ENCODE data around the gene LMCD1.
"Not testable (repeated sequence)": the region's sequence is repeated elsewhere in the genome, so short reads cannot be mapped to it uniquely, and the experiment has no call there.

LMCD1 gene

GRCh38 chr3:8560366-8561007 lies 58.9 kb downstream of the LMCD1 start:
- no peak for DNase-seq (ENCODE audit: low spot score)

- no peak for DNase-seq (ENCODE audit: low spot score)
Observed at GRCh38 chr3:8561370-8561769, 59.7 kb downstream of the LMCD1 start.

- no peak for DNase-seq (ENCODE audit: low spot score)
Observed at GRCh38 chr3:8562081-8562595, 60.5 kb downstream of the LMCD1 start.

GRCh38 chr3:8563146-8563545 lies 61.5 kb downstream of the LMCD1 start:
- DNase-seq (ENCODE audit: low spot score): no peak

GRCh38 chr3:8563597-8563996 lies 62.0 kb downstream of the LMCD1 start:
- no peak for DNase-seq (ENCODE audit: low spot score)

- no peak for DNase-seq (ENCODE audit: low spot score)
Observed at GRCh38 chr3:8565376-8565775, 63.8 kb downstream of the LMCD1 start.

DNA sequence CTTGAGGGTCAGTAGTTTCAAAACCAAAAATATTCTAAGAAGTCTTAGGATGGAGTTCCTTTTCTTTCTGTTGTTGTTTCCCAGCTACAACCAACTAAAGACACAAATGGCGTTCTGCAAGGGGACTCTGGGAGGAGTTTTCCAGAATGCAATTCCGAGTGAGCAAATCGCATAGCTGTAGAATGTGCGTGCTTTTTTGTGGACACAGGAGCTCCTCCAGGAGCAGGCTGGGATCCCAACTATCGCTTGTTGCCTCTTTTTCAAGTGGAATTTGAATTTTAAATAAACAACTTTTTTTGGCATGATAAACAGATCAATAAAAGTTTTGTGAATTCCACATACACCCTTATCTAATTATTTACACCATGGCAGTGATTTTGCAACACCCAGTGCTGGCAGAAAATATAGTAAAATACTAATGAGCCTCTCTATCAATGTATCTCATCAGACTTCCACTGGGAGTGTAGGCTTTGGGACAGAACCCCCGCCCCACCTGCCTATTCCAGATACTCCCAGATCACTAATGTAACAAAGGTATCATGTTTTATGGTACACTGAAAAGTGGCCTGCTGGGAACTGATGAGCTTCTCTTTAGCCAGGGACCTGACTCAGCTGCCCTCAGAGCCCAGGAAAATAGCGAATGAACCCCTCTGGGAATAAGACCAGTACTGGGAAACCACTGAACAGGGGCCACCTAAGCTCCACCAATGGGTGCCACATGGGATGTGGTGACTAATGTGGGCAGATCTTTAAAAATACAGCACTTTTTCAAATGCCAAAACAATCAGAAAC lies 66.4 kb downstream of the LMCD1 start:
- DNase-seq (ENCODE audit: low spot score): no peak

- no peak for DNase-seq (ENCODE audit: low spot score)
Observed at GRCh38 chr3:8571256-8571655, 69.6 kb downstream of the LMCD1 start.

DNA sequence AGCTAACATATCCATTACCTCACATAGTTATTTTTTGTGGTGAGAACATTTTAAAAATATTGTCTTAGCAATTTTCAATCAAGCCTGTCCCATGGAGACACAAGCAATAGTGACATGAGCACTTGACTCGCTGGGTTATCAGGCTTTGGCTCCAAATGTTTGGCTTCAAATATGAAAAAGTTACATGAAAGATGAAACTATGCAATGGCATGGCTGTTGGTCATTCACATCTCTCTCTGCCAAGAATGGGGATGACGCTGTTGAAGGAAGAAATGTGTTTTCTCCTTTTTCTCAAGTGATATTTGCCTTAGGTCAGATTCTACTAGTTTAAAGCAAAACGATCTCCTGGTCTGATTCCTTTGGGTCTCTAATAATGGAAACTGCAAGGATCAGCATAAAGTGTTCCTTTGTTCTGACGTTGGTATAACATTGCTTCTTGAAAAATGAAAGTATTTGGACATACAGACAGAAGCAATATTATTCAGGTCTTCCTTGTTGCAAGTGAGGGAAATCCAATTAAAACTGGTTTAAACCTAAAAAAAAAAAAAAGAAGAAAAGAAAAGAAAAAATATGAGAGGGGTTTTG lies 71.8 kb downstream of the LMCD1 start:
- no peak for DNase-seq (ENCODE audit: low spot score)

DNA sequence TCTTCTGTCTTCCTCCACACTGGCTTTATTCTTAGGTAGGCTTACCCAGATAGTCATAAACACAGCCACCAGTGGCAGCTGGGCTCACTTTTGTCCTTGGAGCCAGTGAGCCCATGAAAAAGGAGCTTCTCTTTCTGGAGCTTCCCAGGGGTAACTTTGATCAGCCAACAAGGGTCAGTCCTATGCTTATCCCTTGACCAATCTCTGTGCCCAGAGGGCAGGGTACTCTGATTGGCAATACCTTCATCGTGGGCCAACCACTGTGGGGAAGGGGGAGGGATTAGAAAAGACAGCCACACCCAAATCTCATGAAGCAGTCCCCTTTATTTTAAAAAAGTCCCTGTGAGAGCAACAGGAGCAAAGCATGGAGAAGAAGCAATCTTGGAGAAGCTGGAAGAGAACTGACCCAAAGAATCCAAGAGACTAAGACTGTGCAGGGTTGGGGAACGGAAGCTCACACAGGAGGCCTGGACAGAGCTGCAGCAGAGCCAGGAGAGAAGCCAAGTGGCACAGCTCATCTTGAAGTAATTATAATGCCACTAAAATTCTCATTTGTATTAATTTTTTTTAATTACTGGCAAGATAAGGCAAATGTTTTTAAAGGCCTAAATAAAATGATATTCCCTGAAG lies 72.5 kb downstream of the LMCD1 start:
- DNase-seq (ENCODE audit: low spot score): no peak

- no peak for DNase-seq (ENCODE audit: low spot score)
Observed at GRCh38 chr3:8574670-8575322, 73.2 kb downstream of the LMCD1 start.

GRCh38 chr3:8575364-8576104 lies 73.9 kb downstream of the LMCD1 start:
- no peak for DNase-seq (ENCODE audit: low spot score)

DNA sequence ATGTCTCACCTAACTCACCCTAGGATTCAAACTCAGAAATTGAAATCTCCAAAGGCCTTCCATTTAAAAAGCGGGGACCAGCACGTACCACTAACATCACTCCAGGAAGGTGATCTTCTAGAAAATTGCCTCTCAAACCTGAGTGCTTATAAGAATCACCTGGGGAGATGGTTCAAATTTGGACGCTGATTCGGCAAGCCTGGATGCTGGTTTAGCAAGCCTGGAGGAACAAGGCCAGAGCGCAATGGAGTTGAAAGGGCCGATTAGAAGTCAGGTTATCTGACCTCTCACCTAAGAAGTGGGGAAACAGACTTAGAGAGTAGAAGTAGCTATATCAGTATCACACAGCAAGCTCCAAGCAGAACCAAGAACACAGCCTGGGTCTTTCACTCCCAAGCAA lies 74.8 kb downstream of the LMCD1 start:
- no peak for DNase-seq (ENCODE audit: low spot score)

DNA sequence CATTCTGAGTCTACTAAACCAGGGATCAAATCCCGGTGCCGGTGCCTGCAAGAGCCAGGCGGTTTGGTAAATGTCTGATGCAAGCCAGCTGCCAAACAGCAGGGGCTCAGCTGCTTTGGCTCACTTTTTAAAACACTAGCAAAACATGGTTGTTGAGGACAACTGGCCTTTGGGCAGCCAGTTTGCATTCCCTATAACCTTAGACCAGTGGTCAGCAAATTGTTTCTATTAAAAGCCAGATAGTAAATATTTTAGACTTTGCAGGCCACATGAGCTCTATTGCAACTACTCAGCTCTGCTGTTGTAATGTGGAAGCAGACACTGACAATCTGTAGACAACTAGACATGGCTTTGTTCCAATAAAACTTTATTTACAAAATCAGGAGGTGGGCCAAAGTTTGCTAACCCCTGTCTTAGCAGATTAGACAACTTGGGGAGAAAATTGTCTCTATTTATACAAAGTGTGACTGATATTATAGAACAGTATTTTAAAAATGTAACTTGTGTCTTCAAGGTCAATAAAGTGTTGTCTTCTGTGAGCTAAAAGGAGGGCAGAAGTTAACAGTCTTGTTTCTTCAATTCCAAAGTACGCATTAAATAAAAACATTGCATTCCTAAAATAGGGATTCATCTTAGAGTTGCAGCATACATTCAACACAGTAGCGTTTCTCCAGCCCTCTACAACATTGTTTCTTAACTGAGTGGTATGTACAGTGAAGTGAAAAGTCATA lies 75.4 kb downstream of the LMCD1 start:
- DNase-seq (ENCODE audit: low spot score): no peak

DNA sequence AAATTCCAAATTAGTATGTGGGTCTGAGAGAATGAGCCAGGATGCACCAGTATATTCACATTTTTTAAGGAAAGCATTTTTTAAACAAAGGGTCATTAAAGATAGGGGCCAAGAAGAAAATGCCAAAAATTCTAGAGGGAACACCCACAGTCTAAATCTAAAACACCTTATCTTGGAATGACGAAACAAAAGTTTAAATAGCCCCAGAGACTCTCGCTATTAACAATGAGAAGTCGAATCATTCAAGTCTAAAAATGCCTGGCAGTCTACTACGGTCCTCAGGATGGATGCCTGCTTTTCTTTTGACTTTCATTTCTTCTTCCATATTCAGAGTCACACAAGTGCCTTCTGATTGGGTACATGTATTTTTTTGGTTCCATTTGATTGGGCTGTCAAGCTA lies 76.7 kb downstream of the LMCD1 start:
- DNase-seq (ENCODE audit: low spot score): no peak

DNA sequence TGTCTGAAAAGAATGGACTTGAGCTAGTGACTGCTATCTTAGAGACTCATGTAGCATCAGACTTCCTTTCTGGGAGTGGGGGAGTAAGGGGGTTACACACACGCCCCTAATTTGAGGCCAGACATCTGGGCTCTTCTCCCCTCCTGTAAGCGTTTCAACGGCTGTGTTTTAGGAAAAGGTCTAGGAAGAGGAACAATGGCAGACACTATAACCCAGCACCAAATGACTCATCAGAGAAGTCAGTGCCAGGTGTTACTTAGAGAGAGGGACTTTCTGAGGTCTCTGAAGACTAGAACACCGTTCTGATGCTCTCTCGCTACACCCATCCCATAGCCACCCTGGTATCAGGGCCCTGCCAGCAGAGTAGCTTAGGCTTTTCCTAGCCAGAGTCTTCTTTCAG lies 77.5 kb downstream of the LMCD1 start:
- DNase-seq (ENCODE audit: low spot score): no peak

GRCh38 chr3:8579943-8580342 lies 78.3 kb downstream of the LMCD1 start:
- DNase-seq (ENCODE audit: low spot score): no peak

GRCh38 chr3:8580434-8580833 lies 78.8 kb downstream of the LMCD1 start:
- not testable (repeated sequence) for DNase-seq (ENCODE audit: low spot score)

GRCh38 chr3:8581373-8581772 lies 79.8 kb downstream of the LMCD1 start:
- DNase-seq (ENCODE audit: low spot score): no peak

- no peak for DNase-seq (ENCODE audit: low spot score)
Observed at GRCh38 chr3:8581806-8582445, 80.3 kb downstream of the LMCD1 start.
